NCI-H748 (cell line): Measurements from ENCODE around the gene NINJ1.

Experiments used
- DNase-seq: peaks from one replicate; lab custom pipeline; 2025; ENCODE audit not compliant: unreplicated experiment; lab: John Stamatoyannopoulos, UW

Gene NINJ1

DNA sequence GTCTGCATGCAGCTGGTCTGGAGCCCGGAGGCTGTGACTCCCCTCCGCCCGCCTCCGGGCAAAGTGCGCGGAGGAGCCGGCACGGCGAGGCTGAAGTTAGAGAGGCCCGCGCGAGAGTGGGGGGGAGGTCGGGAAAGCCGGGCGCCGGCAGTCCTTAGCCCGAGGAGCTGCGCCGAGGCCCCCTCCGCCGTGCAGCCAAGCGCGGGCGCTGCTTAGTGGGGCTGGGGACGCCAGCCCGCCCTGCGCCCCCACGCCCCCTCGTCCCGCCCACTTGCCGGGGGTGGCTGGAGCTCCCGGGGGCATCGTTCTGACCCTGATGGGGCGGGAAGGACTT lies 403 bp downstream of the NINJ1 start:
- peak; percentile 72 for DNase-seq

GRCh38 chr9:93132946-93133680 lies 938 bp downstream of the NINJ1 start:
- no peak for DNase-seq

- no peak for DNase-seq
These were observed 1.6 kb downstream of the NINJ1 start for GRCh38 chr9:93132287-93132927.

GRCh38 chr9:93131599-93132286 lies 2.3 kb downstream of the NINJ1 start:
- DNase-seq: no peak

- no peak for DNase-seq
These were observed 3.1 kb downstream of the NINJ1 start for GRCh38 chr9:93130861-93131481.

DNA sequence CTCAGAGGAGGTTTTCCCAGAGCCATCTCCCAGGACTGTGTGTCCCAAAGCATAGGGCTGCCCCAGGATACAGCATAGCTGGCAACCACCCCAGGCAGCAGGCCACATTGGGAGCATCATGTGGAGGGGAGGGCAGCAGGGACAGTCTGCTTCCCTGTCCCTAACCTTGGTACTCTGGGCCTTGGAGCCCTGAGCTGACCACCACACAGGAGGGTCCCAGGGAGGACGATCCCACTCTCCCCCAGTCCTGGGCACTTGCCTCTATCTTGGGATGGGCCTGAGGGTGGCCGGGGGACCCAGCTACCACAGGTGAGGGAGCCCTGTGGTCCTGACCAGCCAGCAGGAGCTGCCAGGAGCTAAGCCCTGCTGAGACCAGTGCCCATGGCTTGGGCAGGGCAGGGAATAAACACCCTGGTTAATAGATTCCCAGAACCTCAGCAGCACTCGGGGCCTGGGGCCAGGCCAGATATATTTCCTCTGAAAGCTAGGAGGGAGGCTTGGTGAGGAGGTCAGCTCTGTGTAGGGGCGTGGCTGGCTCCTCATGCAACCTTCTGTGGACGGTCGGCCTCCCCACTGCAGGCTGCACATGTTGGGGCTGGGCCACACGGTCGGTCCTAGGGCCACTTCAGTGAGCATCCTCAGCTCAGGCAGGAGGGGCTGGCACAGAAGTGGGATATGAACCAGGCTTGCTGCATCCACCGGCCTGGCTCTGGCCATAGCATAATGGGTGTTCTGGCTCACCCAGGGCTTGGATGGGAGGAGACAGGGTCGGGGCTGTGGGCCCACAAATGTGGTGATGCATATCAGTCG lies 4.2 kb downstream of the NINJ1 start:
- DNase-seq: no peak

GRCh38 chr9:93129286-93129685 lies 4.8 kb downstream of the NINJ1 start:
- DNase-seq: no peak

DNA sequence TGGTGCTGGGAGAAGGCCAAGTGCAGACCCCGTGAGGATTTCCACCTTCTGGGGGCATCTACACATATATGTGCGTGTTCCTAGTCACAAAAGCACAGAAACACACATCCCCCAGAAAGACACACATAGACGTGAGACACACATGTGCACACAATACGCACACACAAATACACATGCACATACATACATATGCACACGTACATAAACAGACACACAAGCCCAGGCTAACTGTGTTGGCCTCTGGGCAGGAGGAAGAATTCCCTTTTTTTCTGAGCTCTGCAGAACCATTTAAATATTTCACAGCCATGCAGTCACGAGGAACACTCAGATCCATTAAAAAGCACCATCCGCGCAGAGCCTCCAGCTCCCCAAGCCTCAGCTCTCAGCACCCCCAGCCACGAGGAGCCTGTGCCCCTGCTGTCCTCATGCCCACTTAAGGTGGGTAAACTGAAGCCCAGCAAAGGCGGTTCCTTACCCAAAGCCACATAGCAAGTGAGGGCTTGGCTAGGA lies 5.3 kb downstream of the NINJ1 start:
- DNase-seq: no peak

DNA sequence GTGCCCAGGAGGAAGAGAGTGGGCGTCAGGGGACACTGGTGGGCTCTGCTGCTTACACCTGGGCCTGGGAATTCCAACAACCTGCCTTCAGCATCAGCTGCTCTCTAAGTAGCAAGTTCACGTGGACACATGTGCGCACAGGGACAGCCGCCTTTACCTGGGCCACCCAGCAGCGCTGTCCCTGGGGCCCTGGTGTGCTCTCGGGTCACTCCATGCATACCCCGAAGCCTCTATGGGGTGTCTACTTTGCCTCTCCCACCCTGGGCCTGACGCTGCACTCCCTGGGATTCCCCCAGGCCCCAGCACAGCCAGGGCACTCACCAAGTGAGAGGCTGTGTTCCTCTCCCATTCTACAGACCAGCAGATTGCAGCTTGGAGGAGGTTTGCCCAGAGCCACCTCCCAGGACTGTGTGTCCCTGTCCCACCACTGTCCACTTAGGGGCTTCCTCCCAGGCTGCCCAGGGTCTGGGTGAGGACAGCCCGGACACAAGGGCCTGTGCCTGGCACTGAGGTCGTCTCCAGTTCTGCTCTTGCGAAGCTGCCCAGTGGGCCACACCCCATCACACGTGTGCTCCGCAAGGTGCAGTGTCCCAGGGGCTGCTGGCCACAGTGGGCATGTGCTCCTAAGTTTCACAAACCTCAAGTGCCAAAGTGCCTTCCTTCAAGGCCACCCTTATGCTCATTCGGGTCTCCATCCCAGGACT lies 5.9 kb downstream of the NINJ1 start:
- no peak for DNase-seq

DNA sequence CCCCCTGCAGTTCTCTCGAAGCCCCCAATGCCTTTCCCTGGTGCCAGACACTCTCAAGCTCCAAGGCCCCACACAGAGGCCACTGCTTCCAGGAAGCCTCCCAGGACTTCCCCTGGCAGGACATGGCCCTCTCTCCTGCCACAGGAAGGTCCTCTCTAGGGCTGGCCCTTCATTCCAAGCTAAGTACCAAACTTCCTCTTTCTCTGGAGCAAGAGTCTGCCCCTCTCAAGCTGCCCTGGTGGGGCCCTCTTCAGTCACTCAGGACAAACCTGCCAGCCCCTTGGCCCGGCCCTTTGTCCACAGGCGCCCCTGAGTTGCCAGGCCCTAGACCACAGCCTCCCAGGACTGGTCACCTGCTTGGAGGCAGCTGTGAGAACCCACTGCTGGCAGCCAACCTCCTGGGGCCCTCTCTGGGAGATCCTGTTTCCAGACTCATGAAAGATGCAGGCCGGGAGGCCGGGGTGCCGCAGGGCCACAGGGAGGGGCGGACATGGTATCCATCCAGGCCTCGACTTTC lies 6.6 kb downstream of the NINJ1 start:
- no peak for DNase-seq

DNA sequence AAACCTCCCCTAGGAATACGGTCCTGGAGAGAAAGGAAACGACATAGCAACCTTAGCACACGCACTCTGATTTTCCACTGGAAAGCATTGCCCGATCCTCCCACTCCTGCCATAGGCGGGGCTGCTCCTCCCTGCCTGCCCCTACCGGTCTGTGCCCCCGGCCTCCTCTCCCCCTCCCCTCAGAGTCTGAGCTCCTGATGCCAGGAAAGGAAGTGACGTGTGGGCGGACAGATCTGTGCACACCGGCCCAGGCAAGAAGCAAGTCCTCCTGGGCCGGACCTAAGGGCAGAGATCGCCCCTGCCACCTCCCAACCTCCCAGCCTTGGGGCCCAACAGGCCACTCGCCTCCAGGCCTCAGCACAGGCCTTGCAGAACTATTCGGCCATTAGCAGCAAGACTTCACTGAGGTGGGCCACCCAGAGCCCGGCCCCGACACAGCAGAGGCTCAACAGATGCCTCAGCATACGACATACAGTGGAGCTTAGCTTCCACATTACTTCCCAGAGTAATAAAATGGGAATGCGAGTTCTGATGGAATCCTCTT lies 7.2 kb downstream of the NINJ1 start:
- DNase-seq: no peak

- DNase-seq: no peak
These were observed 7.8 kb downstream of the NINJ1 start for GRCh38 chr9:93126151-93126781.

DNA sequence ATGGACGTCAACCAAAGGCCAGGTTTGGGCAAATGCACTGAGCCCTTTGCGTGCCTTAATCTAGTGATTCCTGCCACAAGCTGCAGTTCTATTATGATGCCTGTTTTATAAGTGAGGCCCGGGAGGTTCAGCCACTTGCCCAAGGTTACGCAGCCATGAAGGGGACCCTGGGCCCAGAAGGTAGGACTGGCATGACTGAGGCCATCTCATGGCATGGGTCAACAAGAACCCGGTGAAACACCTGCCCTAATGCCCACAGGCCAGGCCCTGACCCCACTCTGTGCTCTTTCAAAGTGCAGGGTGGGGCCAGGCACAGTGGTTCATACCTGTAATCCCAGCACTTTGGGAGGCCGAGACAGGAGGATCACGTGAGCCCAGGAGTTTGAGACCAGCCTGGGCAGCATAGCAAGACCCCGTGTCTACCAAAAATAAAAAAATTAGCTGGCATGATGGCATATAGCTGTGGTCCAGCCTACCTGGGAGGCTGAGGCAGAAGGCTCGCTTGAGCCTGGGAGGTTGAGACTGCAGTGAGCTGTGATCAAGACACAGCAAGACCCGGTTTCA lies 8.6 kb downstream of the NINJ1 start:
- no peak for DNase-seq

- DNase-seq: no peak
These were observed 9.3 kb downstream of the NINJ1 start for GRCh38 chr9:93124793-93125192.

DNA sequence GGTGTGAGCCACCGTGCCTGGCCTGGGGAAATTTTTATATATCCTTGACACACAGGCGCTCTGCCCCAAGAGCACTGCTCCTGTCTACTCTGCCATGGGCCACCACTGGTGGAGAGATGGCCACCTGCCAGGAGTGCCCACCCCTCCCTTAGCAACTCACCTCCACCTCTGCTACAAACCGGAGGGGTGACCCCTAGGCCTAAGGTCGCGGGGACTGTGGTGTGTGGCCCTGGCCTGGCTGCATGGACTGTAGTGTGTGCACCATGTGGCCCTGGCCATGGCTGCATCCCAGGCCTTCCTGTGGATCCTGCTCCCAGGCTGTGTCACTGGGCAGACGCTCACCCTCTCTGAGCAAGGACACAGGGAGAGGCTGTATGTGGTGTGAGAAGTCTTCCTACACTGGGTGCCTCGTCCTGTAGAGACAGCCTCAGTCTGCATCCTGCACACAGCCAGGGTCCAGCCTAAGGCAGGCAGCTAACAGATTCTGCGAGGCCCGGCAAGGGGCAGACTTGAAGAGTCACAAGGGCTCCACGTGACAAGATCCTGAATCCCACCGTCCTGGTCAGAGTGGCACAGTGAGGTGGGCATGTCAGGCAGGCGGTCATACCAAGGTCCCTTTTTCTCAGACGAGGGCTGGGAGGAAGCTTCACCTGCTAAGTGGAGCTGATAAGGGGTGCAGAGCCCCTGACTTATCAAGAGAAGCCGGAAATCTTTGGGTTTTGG lies 10.3 kb downstream of the NINJ1 start:
- DNase-seq: no peak

DNA sequence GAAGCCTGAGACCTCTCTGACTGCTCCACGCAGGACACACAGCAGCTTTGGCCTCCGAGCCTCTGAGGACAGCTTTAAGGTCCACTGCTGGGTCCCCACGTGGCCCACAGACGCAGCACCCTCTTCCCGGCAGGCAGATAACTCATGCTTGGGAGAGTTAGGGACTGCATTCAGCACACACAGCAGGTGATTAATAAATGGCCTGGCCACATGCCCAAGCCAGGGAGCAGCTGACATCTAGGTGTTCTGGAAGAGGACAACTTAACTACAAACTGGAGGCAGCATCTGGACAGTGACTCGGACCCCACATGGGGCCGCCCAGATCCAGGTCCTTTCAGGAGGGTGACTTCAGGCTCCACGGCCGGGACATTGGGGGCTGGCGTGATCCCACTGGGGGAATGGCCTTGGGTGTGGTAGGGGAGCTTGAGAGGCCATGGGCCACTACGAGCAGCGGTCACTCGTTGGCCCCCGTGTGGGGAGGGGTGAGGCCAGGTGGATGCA lies 11.3 kb downstream of the NINJ1 start:
- no peak for DNase-seq

DNA sequence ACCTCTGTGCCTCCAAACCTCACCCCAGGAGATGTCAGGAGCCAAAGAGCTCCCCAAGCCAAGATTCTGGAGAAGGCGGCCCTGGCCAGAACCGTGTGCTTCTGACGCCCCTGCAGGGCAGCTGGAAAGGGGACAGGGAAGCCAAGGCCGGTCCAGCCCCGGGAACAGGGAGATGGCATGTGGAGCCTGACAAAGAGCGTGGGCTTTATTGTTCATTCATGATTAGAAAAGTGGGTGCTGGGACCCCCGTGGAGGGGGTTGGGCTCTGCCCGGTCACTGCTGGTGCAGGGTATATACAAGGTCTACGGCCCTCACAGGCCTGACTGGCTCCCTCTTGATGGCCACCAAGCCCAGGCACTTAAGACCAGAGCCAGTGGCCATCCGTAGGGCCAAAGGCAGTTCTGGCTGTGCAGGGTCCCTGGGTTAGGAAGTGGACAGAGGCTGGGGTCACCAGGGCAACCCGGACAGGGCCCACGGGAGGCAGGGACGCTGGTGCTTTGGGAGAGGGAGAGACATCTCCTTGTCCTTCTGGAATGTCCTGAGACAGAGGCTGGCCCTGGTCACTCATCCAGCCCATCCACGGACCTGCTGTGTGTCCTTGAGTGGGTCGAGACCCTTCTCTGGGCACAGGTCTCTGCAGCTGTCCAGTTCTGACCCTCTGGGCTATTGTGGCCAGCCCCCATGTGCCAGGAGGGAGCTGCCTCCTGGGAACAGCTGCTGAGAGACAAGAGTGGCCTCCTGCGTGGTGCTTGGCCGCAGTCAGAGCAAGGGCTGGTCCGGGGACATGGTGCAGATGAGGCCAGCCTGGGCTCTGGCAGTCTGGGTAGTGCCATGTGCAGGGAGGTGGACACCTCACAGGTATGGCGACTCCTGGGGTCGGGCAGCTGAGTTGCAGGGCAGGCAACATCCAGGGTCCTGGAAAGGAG lies 12.5 kb downstream of the NINJ1 start:
- no peak for DNase-seq
